Gastrocnemius medialis (tissue), 4 donors: ENCODE data around the gene ZFAND2B. TPM values are rescaled to one million over a fixed set of nuclear protein-coding genes. Genes with fewer than 3 reads are reported as not detected.

Experiments
- ATAC-seq, 2 donors: fragments of 150-250 bp; one replicate each; pipeline ENCODE4 v1.9.1; 2016
- DNase-seq, 2 donors: peaks; one replicate each; pipeline ENCODE4 v3.0.0-alpha.2; 2019
- H3K27ac ChIP-seq, 4 donors: fragments of 200-600 bp; sonication (generic); 1 replicate in 1 of 4; 2 replicates in 3 of 4; pipeline ENCODE4 v1.5.1; 2016 to 2018; ENCODE audit warnings: mild to moderate bottlenecking in 2 of 4, moderate library complexity in 1 of 4
- H3K27me3 ChIP-seq, 3 donors: fragments of 200-600 bp; sonication (generic) in 2 of 3; 1 replicate in 1 of 3; 2 replicates in 2 of 3; pipeline versions ENCODE4 v1.5.1 to v1.6.0; 2016 to 2019; ENCODE audit warnings: mild to moderate bottlenecking in 1 of 3, moderate library complexity in 1 of 3
- H3K36me3 ChIP-seq, 2 donors: fragments of 200-600 bp; sonication (generic) in 1 of 2; one replicate each; pipeline ENCODE4 v1.5.1; 2017 to 2018
- H3K4me1 ChIP-seq, 2 donors: fragments of 200-600 bp; sonication (generic) in 1 of 2; one replicate each; pipeline ENCODE4 v1.5.1; 2016 to 2017; ENCODE audit warnings: mild to moderate bottlenecking in 2 of 2
- H3K4me3 ChIP-seq, 4 donors: fragments of 200-600 bp; sonication (generic) in 3 of 4; 1 replicate in 1 of 4; 2 replicates in 3 of 4; pipeline ENCODE4 v1.5.1; 2016 to 2019; ENCODE audit warnings: mild to moderate bottlenecking in 2 of 4
- H3K9me3 ChIP-seq, 3 donors: fragments of 200-600 bp; sonication (generic) in 2 of 3; 1 replicate in 1 of 3; 2 replicates in 2 of 3; pipeline ENCODE4 v1.5.1; 2016 to 2019
- CTCF ChIP-seq, 5 experiments: fragments of 450-650 bp in 3 of 5; fragments of 200-600 bp in 2 of 5; sonication (generic) in 2 of 5; IDR thresholded peaks in 4 of 5; conservative IDR thresholded peaks in 1 of 5; 1 replicate in 4 of 5; 2 replicates in 1 of 5; pipeline ENCODE4 v1.5.1; 2016 to 2019; ENCODE audit warnings: antibody characterized with exemption in 5 of 5, mild to moderate bottlenecking in 3 of 5, moderate library complexity in 3 of 5
- POLR2A ChIP-seq, 2 donors: fragments of 450-650 bp; IDR thresholded peaks; one replicate each; pipeline ENCODE4 v1.6.1; 2017; ENCODE audit warnings: antibody characterized with exemption in 2 of 2, mild to moderate bottlenecking in 2 of 2, moderate library complexity in 2 of 2
- in situ Hi-C, 4 donors: fragments of 200-750 bp; cut with MboI; loops; one replicate each; pipeline versions ENCODE4 v1.15.0 to v1.8.0; 2017; ENCODE audit warnings: low sequenced_read_pairs in 4 of 4
- intact Hi-C: fragments of 100-400 bp; cut with DNase I; formaldehyde crosslinking; loops from one replicate; pipeline ENCODE4 v1.15.1; 2023; ENCODE audit warnings: low total_unique reads
- total RNA-seq, 4 donors: library from RNA; depleted of rRNA; stranded (reverse); fragments of >200 nt; gene quantifications; one replicate each; pipeline versions ENCODE4 v1.1.0 to v1.2.3, GENCODE V29; 2016

ZFAND2B gene
- total RNA-seq, 4 donors from 2014 or later = 33.2 to 60.8 (median 41.2) TPM

- Histone ChIP-seq H3K27ac (peak overlapping the region; percentile 87 to 99 (median 94)), H3K36me3 (peaks cover 0 to 68% of the 10 kb centered on the region in 2 donors), H3K27me3 (no peaks in the 10 kb centered on the region), H3K4me3 (no peak overlapping the region), H3K4me1 (peaks cover 19 to 29% of the 10 kb centered on the region in 2 donors), H3K9me3 (no peaks in the 10 kb centered on the region)
- no peak for ATAC-seq
- TF ChIP-seq POLR2A (IDR thresholded peaks at IDR 0.05) (no peak), CTCF (IDR thresholded peaks at IDR 0.05 in 4 of 5, conservative IDR thresholded peaks at IDR 0.05 in 1 of 5) (no peak)
- in situ Hi-C loops (no loop called here), intact Hi-C loops (no loop called here)
- no peak for DNase-seq
These were observed 9.9 kb downstream of the ZFAND2B start for GRCh38 chr2:219216535-219216915.

GRCh38 chr2:219218217-219218731 is 11.7 kb downstream of the ZFAND2B start:
- in situ Hi-C loops = no loop called here

GRCh38 chr2:219218732-219219701 is 12.4 kb downstream of the ZFAND2B start, which contains the start of gene ABCB6:
Gene ABCB6, minus strand, starts transcription at chr2:219218958. Its CDS starts 285 bp downstream, at chr2:219218673.
- peak within 1 kb of the TSS; percentile 87 to 99 (median 94) for H3K27ac ChIP-seq
- no peaks in the 10 kb centered on the region for H3K27me3 ChIP-seq
- peak; percentile 82 to 84 for ATAC-seq
- in situ Hi-C loops = no loop called here
- intact Hi-C loops = loop anchor here (1.0 kb wide), 2 partner anchors 10 to 41 kb away; partner anchors contain the start of genes ANKZF1, ATG9A and RETREG2
- TF ChIP-seq POLR2A (IDR thresholded peaks at IDR 0.05) (peak; percentile 54 to 78), CTCF (IDR thresholded peaks at IDR 0.05 in 4 of 5, conservative IDR thresholded peaks at IDR 0.05 in 1 of 5) (no peak)
- peaks cover 5 to 69% of the 10 kb centered on the region in 2 donors for H3K36me3 ChIP-seq
- peaks cover 19 to 29% of the 10 kb centered on the region in 2 donors for H3K4me1 ChIP-seq
- no peaks in the 10 kb centered on the region for H3K9me3 ChIP-seq
- DNase-seq = peak; percentile 96 to 98
- H3K4me3 ChIP-seq = peak within 1 kb of the TSS; percentile 55 to 74 (median 64)

More at GRCh38 chr2:219218217-219218731, 11.7 kb downstream of the ZFAND2B start:
- peak; percentile 66 to 86 for DNase-seq
- Histone ChIP-seq H3K36me3 (peaks cover 0 to 69% of the 10 kb centered on the region in 2 donors), H3K4me1 (peaks cover 19 to 29% of the 10 kb centered on the region in 2 donors), H3K27me3 (no peaks in the 10 kb centered on the region), H3K27ac (peak overlapping the region; percentile 87 to 99 (median 94)), H3K4me3 (peak overlapping the region; percentile 55 to 74 (median 64)), H3K9me3 (no peaks in the 10 kb centered on the region)
- intact Hi-C loops = loop anchor here (1.0 kb wide), 1 partner anchor 40 kb away; the partner anchor contains the start of gene RETREG2
- no peak for TF ChIP-seq CTCF (IDR thresholded peaks at IDR 0.05 in 4 of 5, conservative IDR thresholded peaks at IDR 0.05 in 1 of 5)
- peak in 1 of 2 donors; percentile 55 for TF ChIP-seq POLR2A (IDR thresholded peaks at IDR 0.05)
- ATAC-seq = peak; percentile 71 to 72

GRCh38 chr2:219219784-219220532 is 13.4 kb downstream of the ZFAND2B start:
- TF ChIP-seq POLR2A (IDR thresholded peaks at IDR 0.05) (no peak), CTCF (IDR thresholded peaks at IDR 0.05 in 4 of 5, conservative IDR thresholded peaks at IDR 0.05 in 1 of 5) (no peak)
- H3K4me1 ChIP-seq = peaks cover 19 to 29% of the 10 kb centered on the region in 2 donors
- H3K36me3 ChIP-seq = peaks cover 9 to 69% of the 10 kb centered on the region in 2 donors
- H3K4me3 ChIP-seq = peak overlapping the region in 1 of 4 donors; percentile 74
- H3K9me3 ChIP-seq = no peaks in the 10 kb centered on the region
- no peak for ATAC-seq
- no peak for DNase-seq
- no peaks in the 10 kb centered on the region for H3K27me3 ChIP-seq
- intact Hi-C loops = loop anchor here (1.0 kb wide), 1 partner anchor 9 kb away; the partner anchor contains the start of genes ANKZF1 and ATG9A
- in situ Hi-C loops = no loop called here
- H3K27ac ChIP-seq = peak overlapping the region; percentile 87 to 99 (median 94)
